GM19351 (cell line): ENCODE measurements around the gene MACROD2.

ENCODE experiments used
- ATAC-seq: cut with Tn5 transposase; IDR thresholded peaks from one replicate; pipeline ENCODE4 v1.9.1; 2021; ENCODE audit warnings: mild to moderate bottlenecking, moderate library complexity; ENCODE audit not compliant: unreplicated experiment

MACROD2 gene

DNA sequence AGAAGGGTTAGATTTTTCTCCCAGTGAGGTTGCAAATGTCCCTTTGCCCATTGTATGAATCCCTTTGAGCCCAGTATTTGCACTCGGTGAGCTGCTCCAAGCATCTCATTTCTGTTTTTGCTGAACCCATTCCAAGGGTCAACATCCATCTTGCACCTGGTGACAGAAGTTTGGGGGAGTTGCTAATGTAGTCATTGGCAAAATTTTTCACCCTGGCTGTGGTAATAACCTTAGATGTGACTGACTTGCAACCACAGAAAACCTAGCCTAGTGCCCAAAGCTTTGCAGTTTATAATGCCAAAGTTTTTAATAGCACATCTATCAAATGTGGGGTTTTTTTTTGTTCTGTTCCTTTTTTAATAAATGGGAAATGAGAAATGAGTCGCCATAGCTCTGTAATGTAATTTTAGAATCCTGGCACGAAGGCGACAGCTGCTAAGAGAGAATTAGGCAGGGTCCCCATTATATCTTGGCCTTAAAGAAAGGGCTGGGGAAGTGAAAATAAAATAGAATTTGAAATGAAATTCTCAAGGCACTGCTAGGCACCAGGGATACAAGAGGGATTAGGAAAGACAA is 1895.2 kb downstream of the MACROD2 start:
- ATAC-seq = no peak

DNA sequence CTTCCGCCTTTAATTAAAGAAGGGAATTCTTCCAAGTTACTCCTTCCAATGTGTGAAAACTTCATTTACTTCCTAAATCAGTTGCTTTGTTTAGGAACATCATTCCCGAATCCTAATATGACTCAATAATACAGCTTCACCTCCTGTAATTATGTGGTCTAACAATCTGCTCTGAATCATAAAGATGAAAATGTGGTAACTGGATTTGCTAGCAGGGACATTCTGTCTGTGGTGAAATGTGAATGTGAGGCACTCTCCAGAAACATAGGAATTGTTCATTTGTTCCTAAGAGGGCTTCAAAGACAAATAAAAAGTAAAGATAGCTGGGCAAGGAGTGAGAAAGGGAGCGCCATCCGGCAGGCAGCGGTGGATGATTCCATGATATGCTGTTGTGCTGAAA is 1899.8 kb downstream of the MACROD2 start:
- no peak for ATAC-seq

DNA sequence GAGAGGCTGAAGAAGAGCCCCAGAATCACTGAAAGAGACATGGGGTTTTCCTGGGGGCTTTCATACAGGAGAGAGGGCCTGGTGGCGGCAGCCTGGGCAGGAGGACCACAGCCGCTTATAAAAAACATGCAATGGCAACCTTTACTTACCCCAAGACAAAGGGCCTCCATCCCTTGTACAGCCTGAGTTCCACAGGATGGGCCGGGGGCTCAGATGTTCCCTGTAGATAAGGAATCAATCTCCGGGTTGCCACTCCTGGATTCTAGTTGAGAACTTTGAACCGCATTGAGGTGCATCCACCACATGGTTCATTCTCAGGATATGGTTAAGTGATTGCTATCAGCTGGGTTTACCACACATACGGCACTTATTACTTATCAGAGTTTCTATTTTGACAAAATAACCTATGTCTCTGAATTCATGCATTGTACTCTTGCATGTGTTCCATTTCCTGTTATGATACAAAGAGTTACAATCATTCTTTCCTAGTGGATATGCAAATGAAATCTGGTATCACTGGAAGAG is 1900.3 kb downstream of the MACROD2 start:
- peak; percentile 94 for ATAC-seq

DNA sequence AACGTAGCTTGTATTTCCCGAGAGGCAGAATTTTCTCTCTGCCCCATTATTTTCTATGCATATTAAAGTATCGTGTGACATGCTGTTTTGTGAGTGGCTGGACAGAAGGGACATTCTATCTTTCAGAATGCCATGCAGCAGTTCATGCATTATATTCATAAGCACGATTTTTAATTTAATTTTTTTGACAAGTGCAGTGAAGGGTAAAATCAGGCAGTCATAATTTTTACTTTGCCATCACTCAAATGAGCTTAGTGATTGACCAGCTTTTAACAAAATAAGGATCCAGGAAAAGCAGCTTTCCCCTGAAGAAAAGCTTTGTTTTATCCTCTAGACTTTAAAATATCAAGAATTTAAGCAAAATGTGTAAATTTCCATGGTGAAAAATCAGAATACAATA is 1904.7 kb downstream of the MACROD2 start:
- ATAC-seq = no peak

DNA sequence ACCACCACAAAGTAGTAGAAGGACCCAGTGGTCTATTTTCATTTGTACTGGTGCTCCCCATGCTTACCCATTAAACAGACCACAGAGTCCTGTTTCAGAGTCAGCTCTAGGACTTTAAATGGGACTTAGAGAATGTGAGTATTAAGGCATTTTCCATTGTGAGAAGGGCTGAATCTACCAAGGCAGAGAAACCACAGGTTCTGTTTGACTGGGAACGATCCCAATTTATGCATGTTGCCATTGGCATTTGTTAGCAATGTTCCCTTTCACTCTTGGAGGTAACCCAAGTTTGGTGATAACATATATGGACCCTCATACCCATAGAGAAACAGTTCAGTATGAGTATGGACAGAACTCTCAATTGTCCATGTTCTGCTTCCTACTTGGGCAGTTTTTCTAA is 1905.1 kb downstream of the MACROD2 start:
- no peak for ATAC-seq

DNA sequence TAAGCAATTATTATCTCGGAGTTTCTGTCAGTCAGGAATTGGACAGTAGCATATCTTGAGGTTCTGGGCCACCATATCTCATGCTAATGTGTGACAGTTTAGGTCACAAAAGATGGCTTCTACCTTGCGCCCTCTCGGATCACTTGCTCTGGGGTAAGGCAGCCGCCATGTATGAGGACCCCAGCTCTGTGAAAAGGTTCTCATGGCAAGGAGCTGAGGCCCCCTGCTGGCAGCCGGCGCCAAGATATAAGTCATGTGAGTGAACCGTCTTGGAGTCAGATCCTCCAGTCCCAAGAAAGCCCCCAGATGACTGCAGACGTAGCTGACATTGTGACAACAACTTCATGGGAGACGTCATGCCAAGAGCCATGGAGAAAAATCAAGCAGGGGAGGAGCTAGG is 1907.2 kb downstream of the MACROD2 start:
- no peak for ATAC-seq

DNA sequence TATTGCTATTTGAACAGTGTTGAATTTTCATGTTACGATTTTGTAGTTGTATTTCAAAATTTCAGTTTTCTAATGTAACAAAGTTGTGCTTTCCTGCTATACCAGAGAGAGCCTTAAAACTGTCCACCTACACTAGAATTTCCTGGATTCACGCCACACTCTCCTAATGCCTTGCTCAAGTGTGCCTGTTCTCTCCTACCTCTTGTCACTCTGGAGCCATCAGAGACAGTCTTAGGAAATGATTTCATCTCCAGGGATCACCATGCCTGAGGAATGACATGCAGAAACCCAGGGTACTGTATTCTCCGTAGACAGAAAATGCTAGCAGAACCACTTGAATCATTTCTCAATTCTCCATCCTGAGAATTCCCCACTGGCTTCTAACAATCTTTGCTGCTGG is 1910.3 kb downstream of the MACROD2 start:
- ATAC-seq = no peak

DNA sequence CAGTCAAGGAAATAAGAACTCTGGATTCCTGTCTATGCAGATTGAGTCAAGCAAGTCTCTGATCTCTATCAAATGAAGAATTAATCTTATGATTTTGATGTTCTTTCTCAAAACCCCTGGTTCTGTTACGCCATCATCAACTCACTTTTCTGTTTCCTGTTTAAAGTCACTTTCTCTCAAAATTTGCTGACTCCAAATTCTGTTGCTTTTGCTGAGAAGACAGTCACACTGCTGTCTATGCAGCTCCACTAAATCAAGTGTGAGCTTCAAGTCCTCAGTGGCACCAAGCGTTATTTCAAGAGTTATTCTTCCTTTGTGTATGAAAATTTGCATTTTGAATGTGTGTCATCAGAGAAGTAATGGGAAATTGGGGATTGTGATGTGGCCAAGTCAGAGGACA is 1914.7 kb downstream of the MACROD2 start:
- no peak for ATAC-seq

DNA sequence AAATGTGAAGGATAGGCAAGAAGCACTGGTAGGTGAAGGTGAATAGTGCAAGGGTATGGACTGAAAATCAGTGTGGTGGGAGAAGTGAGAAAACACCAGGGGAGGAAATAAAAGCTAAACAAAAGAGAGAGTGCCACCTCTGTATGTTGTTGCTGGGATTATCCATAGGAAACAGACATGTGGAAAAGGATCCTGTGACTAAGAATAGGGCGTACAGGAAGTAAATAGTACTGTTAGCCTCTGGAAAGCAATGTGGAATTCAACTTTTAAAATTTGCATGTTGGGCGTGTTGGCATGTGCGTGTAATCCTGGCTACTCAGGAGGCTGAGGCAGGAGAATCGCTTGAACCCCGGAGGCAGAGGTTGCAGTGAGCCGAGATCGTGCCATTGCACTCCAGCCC is 1916.3 kb downstream of the MACROD2 start:
- ATAC-seq = no peak

DNA sequence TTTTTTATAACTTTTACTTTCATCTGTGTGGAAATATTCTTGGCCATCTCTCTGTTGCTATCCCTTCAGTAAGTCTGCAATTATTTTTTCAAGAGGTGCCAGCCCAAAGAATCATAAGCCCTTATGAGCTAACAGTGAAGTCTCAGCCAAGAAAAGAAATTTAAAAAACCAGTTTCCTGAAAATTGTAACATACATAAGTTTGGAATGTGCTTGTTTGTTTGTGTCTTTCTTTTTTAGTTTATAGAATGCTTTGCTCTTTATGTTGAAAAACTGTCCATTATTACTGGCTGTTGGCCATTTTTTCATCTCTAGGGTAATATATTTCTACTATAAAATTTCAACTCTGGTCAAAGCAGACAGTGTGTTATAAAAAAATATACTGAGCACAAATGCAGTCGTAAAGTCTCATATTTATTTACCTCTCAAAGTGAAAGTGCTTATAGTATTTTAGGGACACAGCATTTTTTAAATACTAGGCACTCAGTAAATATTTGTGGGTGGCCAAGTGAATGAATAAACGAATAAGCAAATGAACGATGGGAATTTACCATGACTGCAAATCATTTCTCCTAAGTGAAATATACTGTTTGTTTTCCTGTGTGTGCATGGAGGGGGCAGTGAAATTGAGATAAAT is 1918.2 kb downstream of the MACROD2 start:
- ATAC-seq = no peak

DNA sequence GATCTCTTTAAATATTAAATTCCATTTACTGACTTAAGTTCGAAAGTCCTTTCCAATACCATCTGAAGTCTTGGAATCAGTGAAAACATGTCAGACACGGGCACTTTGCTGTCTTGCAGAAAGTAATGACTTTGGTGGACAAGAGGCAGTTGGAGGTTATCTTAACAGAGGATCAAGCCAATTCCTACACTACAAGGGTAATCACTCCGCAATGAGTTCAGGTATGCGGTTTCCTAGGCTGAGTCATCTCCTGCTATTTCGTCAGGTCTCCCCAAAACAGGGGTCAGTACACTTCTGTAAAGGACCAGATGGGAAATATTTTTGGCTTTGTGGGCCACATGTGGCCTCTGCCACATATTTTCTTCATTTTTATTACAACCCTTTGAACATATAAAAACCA is 1921.3 kb downstream of the MACROD2 start:
- ATAC-seq = no peak

DNA sequence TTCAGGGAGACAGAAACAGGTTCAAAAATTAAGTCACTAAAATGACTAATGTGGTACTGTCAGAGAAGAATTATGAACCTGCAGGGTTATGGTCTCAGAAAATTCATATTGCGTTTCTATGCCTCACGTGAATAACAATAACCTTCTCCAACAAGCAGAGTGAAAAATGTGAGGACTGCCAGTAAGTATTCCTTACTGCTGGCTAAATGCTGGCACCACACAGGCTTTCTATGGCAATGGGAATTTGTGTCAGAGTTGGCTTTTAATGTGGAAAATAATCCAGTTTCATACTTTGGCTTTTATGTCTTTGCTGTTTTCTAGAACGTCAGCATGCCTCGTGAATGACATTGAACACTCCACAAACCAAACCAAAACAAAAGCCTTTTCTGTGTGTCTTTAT is 1922.0 kb downstream of the MACROD2 start:
- no peak for ATAC-seq

DNA sequence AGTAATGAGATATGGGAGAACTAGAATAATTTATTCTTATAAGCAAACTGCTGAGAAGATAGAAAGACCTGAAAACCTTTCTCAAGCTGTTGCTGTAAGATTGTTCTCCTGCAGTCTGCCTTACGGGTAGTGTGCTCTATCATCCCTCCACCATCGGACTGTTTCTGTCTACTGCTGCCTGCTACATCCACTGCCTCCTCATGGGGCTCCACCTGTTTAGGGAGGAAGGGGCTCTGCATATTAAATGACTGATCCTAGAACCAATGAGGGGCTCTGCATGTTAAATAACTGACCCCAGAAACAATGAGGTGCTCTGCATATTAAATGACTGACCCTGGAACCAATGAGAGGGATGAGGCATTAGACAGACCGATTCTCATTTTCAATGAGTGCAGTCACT is 1923.3 kb downstream of the MACROD2 start:
- ATAC-seq = no peak

DNA sequence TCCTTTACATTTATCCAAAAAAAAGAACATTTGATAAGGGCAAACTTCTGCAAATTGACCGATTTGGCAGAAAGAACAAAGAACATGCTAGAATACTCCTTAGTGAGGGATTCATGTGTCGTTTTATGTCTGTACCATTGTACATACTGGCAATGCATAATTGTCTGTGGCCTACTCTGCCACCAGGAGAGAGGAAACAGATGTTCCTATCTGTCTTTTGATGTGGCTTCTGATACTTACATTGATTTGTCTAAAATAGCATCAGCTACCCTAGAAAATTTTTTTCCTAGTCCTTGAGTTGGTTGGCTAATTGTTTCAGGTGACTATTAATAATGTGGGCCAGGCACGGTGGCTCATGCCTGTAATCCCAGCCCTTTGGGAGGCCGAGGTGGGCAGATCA is 1923.8 kb downstream of the MACROD2 start:
- no peak for ATAC-seq

DNA sequence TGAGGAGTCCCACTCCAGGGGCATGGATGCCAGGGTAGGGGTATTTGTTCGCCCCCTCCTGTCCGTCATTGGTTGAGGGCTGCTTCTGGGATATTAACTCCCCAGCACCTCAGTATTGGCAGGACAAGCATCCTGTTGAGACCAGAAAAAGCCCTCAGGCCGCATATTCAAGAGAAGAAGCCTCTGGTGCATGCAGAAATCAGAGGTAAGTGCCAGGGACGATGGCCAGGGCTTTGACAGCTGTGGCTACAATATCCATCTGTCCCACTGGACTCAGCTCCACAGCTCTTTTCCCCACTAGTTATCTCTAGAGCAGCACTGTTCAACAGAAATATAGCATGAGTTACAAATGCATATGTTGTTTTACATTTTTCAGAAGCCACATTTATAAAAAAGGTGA is 1926.6 kb downstream of the MACROD2 start:
- ATAC-seq = no peak

DNA sequence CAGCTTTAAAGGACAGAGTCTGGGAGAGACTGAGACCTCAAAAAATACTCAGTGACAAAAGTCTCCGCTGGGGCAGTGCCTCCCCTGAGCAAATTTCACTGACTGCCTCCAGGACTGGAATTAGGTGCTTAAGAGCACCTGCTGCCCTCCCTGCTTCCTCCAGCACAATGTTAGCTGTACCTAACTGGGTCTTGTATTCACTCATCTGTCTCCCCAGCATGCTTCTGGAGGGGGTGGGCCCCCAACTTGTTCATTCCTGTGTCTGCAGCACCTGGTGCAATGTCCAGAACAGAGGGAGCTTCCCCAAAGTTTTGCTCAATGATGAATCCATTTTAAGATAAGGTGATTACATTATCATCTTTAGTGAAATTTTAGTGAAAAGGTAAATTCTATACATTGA is 1927.2 kb downstream of the MACROD2 start:
- ATAC-seq = peak; percentile 47

DNA sequence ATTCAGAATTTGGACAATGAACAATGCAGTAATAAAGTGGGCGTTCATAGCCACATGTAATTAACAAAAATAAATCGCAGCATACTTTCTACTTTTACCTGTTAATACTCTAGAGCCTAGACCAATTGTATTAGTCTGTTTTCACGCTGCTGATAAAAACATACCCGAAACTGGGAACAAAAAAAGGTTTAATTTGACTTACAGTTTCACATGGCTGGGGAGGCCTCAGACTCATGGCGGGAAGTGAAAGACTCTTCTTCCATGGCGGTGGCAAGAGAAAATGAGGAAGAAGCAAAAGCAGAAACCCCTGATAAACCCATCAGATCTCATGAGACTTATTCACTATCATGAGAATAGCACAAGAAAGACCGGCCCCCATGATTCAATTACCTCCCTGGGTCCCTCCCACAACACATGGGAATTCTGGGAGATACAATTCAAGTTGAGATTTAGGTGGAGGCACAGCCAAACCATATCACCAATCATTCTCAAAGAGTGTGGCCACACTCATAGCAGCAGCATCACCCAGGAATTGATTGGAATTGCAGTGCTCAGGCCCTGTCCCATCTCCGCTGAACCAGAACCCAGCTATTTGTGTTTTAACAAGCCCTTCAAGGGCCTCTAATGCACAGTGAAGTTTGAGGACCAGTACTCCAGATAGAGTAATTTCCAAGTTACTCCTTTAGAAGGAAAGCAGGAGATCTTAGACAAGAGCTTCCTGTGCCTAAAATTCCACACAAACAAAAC is 1927.9 kb downstream of the MACROD2 start:
- ATAC-seq = peak; percentile 76

DNA sequence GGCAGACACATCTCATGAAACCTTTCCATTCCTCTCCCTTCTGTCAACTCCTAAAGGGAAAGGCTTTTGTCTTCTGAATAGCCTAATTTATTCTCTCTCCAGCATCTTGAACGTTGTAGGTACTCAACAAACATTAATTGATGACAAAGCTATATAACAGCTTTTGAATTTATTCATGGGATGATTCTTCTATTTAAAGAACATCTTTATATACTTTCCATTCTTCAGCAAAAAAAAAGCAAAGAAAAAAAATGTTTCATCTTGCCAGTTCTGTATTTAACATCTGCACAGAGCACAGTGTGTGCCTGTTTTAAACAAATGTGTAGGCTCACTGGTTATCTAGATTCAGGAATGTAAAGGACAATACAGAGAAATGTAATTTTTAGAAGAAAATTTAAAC is 1929.2 kb downstream of the MACROD2 start:
- no peak for ATAC-seq

DNA sequence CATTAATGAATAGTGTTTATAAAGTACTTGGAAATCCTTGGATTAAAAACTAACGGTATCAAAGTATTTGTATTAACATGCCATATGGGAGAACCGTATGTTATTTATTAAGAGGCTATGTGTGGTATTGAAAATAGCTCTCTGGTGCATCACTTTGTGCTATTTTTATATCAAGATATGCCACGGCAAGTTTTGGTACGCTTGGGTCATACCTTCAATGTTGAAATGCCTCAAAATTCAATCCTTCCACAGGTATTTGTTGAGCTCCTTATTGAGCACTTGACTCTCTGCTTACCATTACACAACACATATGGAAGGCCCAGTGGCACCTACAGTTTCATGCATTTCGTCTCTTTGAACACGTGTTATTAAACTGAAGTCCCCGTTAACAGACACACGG is 1930.1 kb downstream of the MACROD2 start:
- ATAC-seq = no peak

DNA sequence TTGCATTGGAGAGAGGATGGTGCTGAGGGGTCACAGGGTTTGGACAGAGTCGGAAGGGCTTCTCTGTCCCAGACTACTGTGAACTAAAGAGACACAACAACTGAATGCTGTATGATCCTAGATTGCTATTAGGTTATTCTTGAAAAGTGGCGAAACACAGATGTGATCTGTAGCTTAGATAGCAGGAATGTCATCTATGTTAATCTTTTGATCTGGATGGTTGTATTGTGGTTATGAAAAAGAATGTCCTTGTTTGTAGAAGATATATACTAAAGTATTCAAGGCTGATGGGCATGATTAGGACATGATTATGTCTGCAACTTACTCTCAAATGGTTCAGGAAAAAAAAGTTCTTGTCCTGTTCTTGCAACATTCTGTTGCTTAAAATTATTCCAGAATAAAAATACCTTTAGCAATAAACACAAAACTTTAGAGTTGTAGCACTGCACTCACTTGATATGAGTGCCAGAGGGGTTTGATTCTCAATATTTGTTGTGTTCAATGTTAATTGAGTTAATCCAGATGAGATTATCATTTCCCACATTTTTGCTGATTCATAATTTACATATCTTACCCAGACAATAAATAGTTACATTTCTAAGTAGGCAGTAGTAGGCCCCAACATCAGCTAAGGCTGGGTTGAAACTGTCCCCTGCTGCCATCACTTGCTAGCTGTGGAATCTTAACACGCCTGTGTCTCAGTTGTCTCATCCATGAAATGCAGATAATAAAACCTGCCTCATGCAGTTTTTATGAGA is 1932.8 kb downstream of the MACROD2 start:
- ATAC-seq = no peak

DNA sequence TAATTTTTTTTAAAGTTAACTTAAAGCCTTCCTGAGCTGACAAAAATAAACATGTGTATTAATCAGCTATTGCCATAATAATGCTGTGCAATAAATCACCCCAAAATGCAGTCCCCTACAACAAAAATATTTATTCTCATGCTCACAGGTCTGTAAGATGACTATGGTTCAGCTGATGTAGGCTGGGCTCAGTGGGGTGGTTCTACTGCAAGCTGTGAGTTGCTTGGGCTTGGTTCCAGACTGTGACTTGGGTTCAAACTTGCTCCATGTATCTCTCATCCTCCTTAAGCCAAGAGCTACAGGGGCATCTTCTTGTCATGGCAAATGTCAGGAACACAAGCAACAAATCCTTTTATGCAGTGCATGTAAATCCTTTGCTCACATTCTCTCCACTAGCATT is 1933.6 kb downstream of the MACROD2 start:
- ATAC-seq = no peak
